Activated CD8-positive, alpha-beta T cell treated with anti-CD3 and anti-CD28 coated beads for 36 hours (primary cell): Measurements from ENCODE around the gene RSAD2. TPM values are rescaled to one million over a fixed set of nuclear protein-coding genes. Genes with fewer than 3 reads are reported as not detected.

Source experiments
- ATAC-seq: fragments of 200-7000 bp; cut with Tn5 transposase; one replicate; pipeline ENCODE4 v1.10.0; 2021; ENCODE audit warnings: mild to moderate bottlenecking, moderate library complexity
- CTCF ChIA-PET: fragments of 350-600 bp; sonication (Branson Sonifier 250); formaldehyde crosslinking; loops from one replicate; lab custom pipeline; 2021; ENCODE audit warnings: antibody characterized with exemption; lab: Charles Lee
- POLR2A ChIA-PET: fragments of 350-600 bp; sonication (Branson Sonifier 250); formaldehyde crosslinking; loops from one replicate; lab custom pipeline; 2021; ENCODE audit warnings: antibody characterized with exemption; lab: Charles Lee
- DNase-seq: peaks from one replicate; pipeline ENCODE4 v3.0.0-alpha.2; 2020
- H3K27ac Mint-ChIP-seq: one replicate; pipeline ENCODE4 v1.8.0; 2021; ENCODE audit warnings: mild to moderate bottlenecking, mixed read lengths
- H3K27me3 Mint-ChIP-seq: one replicate; pipeline ENCODE4 v1.8.0; 2021; ENCODE audit warnings: mixed read lengths
- H3K36me3 Mint-ChIP-seq: one replicate; pipeline ENCODE4 v1.8.0; 2021; ENCODE audit warnings: low read depth, mixed read lengths
- H3K4me1 Mint-ChIP-seq: one replicate; pipeline ENCODE4 v1.8.0; 2021; ENCODE audit warnings: low read depth, mixed read lengths
- H3K4me3 Mint-ChIP-seq: one replicate; pipeline ENCODE4 v1.8.0; 2021; ENCODE audit warnings: mild to moderate bottlenecking, moderate library complexity, mixed read lengths
- H3K9me3 Mint-ChIP-seq: one replicate; pipeline ENCODE4 v1.8.0; 2021; ENCODE audit warnings: mixed read lengths
- intact Hi-C: fragments of 100-400 bp; cut with micrococcal nuclease; formaldehyde crosslinking; loops from one replicate; pipeline ENCODE4 v1.10.0; 2022
- total RNA-seq, 2 experiments: library from RNA; stranded (reverse); gene quantifications; one replicate each; pipeline ENCODE4 v1.2.3, GENCODE V29; 2021
- TF ChIP-seq, protein P1 (sequence below): fragments of 200-600 bp; IDR thresholded peaks from one replicate; pipeline ENCODE4 v1.8.0; 2022; ENCODE audit warnings: antibody characterized with exemption, mild to moderate bottlenecking

Gene RSAD2
- total RNA-seq, 2 experiments from 2014 or later = 2.8 to 3.7 TPM

DNA sequence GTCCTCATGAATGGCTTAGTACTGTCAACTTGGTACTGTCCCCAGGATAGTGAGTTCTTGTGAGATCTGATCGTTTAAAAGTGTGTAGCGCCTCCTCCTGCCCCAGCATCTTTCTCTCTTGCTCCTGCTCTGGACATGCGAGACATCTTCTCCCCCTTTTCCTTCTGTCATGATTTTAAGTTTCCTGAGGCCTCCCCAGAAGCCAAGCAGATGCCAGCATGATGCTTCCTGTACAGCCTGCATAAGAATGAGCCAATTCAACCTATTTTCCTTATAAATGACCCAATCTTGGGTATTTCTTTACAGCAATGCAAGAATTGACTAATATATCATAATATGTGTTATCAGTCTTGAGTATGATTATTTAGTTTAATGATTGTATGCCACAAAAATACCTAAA is 3.5 kb upstream of the RSAD2 start:
- no peaks in the 10 kb centered on the region for H3K27me3 Mint-ChIP-seq
- H3K9me3 Mint-ChIP-seq = peaks cover 4% of the 10 kb centered on the region
- no peak overlapping the region for H3K4me3 Mint-ChIP-seq
- TF ChIP-seq, protein P1, sequence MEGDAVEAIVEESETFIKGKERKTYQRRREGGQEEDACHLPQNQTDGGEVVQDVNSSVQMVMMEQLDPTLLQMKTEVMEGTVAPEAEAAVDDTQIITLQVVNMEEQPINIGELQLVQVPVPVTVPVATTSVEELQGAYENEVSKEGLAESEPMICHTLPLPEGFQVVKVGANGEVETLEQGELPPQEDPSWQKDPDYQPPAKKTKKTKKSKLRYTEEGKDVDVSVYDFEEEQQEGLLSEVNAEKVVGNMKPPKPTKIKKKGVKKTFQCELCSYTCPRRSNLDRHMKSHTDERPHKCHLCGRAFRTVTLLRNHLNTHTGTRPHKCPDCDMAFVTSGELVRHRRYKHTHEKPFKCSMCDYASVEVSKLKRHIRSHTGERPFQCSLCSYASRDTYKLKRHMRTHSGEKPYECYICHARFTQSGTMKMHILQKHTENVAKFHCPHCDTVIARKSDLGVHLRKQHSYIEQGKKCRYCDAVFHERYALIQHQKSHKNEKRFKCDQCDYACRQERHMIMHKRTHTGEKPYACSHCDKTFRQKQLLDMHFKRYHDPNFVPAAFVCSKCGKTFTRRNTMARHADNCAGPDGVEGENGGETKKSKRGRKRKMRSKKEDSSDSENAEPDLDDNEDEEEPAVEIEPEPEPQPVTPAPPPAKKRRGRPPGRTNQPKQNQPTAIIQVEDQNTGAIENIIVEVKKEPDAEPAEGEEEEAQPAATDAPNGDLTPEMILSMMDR = no peak
- ATAC-seq (no peak), DNase-seq (no peak)
- ChIA-PET CTCF (interaction anchor here (1.8 to 7.1 kb wide), 2 partner anchors 7 to 11 kb away, joined by 5 to 69 read pairs; partner anchors contain the start of gene CMPK2), POLR2A (no interaction called here)
- H3K36me3 Mint-ChIP-seq = peaks cover 6% of the 10 kb centered on the region
- intact Hi-C loops = no loop called here
- peaks cover 54% of the 10 kb centered on the region for H3K4me1 Mint-ChIP-seq
- no peak overlapping the region for H3K27ac Mint-ChIP-seq

DNA sequence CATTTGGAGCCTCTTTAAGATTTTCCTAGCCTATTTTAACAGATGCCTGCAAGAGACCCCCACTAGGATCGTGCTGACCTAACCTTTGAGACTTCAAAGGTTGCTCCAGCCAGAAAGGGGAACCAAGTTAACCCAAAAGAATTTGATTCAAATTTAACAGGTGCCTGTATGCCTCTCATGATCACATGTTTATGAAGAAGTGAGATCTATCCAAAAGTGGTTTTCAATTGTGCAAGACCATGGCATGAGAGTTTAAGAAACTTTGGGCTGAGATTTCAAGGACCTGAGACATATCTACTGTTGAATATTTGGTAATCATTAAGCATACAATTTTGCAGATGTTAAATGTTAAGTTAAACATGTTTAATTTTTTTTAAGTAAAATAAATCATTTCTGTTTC is 1.3 kb upstream of the RSAD2 start:
- TF ChIP-seq, protein P1 = no peak
- peaks cover 71% of the 10 kb centered on the region for H3K4me1 Mint-ChIP-seq
- DNase-seq (no peak), ATAC-seq (no peak)
- CTCF ChIA-PET = interaction anchor here (1.3 to 7.1 kb wide), 5 partner anchors 9 to 40 kb away, joined by 3 to 69 read pairs (median 5); partner anchors contain the start of gene CMPK2
- H3K27ac Mint-ChIP-seq = no peak overlapping the region
- H3K36me3 Mint-ChIP-seq = peaks cover 4% of the 10 kb centered on the region
- H3K9me3 Mint-ChIP-seq = peaks cover 4% of the 10 kb centered on the region
- H3K27me3 Mint-ChIP-seq = no peaks in the 10 kb centered on the region
- intact Hi-C loops = no loop called here
- POLR2A ChIA-PET = interaction anchor here (1.6 to 6.8 kb wide), 2 partner anchors 9 to 37 kb away, joined by 10 to 48 read pairs; partner anchors contain the start of gene CMPK2
- no peak overlapping the region for H3K4me3 Mint-ChIP-seq

DNA sequence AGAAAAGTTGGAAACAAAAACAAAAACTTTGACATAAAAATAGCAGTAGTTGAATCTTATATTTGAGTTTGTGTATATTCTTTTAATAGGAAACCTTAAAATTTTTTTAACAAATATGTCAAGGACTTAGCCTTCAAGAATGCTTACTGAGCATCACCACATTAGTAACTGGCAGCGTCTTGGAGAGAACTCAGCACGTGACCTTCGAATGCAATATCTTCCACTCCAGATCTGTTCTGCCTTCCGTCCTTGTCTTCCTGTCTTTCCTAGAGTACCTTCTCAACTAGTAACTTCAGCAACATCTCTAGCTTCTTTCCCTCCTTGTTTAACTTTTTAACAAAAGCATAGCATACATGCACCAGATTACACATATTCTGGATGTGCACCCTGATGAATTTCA is 972 bp downstream of the RSAD2 start:
- Mint-ChIP-seq H3K27me3 (no peaks in the 10 kb centered on the region), H3K36me3 (peaks cover 4% of the 10 kb centered on the region), H3K27ac (no peak overlapping the region), H3K9me3 (peaks cover 4% of the 10 kb centered on the region), H3K4me1 (peaks cover 59% of the 10 kb centered on the region), H3K4me3 (peak overlapping the region; percentile 26)
- POLR2A ChIA-PET = interaction anchor here (2.5 to 6.8 kb wide), 2 partner anchors 11 to 31 kb away, joined by 9 to 48 read pairs; partner anchors contain the start of gene CMPK2
- TF ChIP-seq, protein P1 = no peak
- CTCF ChIA-PET = interaction anchor here (1.1 to 7.1 kb wide), 9 partner anchors 12 to 166 kb away, joined by 3 to 69 read pairs (median 5); partner anchors contain the start of genes CMPK2 and RNF144A
- ATAC-seq (no peak), DNase-seq (no peak)
- intact Hi-C loops = no loop called here

DNA sequence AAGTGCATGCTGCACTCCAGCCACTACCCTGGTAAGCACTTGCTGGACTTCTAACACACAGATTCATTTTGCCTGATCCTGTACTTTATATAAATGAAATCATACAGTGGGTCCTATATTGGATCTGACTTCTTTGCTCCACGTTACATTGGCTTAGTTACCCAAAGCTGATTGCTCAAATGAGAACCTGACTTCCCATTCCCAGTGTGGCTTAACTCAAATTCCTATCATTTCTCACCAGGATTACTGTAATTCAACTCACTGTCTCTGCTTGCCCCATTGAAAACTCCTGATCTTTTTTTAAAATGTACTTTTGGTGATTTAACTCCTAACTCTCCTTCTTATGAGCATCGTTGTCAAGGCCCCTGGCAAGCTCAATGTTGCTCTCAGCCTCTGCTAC is 1.4 kb downstream of the RSAD2 start:
- H3K27me3 Mint-ChIP-seq = no peaks in the 10 kb centered on the region
- TF ChIP-seq, protein P1 = no peak
- H3K36me3 Mint-ChIP-seq = peaks cover 1% of the 10 kb centered on the region
- POLR2A ChIA-PET = interaction anchor here (2.5 to 6.8 kb wide), 2 partner anchors 12 to 30 kb away, joined by 9 to 48 read pairs; partner anchors contain the start of gene CMPK2
- peak overlapping the region; percentile 26 for H3K4me3 Mint-ChIP-seq
- intact Hi-C loops = no loop called here
- CTCF ChIA-PET = interaction anchor here (1.1 to 7.1 kb wide), 8 partner anchors 12 to 165 kb away, joined by 3 to 69 read pairs (median 6); partner anchors contain the start of gene CMPK2
- DNase-seq (no peak), ATAC-seq (no peak)
- H3K9me3 Mint-ChIP-seq = peaks cover 1% of the 10 kb centered on the region
- no peak overlapping the region for H3K27ac Mint-ChIP-seq
- H3K4me1 Mint-ChIP-seq = peaks cover 59% of the 10 kb centered on the region

DNA sequence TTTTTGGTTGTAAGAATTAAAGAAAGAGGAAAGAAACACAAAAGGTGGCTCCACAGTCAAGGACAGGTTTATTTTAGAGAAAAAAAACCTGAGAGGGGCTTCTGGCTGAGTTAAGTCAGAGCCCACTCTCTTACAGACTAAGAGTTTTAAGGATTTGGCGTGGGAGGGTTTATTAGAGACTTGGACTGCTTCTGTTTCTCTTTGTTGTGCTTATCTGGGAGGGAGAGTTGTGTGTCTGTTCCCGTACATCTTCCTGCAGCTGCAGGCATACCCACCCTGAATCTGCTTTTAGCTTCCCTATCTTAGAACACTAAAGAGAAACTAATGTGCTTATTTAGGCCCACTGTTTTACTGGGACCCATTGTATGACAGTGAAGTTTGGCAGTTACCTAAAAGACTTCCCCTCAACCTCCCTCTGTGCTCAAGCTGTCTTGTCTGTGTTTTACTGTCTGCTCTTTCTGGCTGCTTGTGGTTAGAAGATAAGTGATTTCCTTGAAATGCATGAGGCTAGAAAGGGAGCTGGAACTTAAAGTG is 2.7 kb downstream of the RSAD2 start:
- Mint-ChIP-seq H3K4me1 (peaks cover 52% of the 10 kb centered on the region), H3K27me3 (no peaks in the 10 kb centered on the region), H3K9me3 (no peaks in the 10 kb centered on the region), H3K27ac (peak overlapping the region; percentile 84), H3K4me3 (peak overlapping the region; percentile 51), H3K36me3 (no peaks in the 10 kb centered on the region)
- ChIA-PET CTCF (interaction anchor here (0.7 to 7.1 kb wide), 8 partner anchors 8 to 164 kb away, joined by 3 to 69 read pairs (median 4); partner anchors contain the start of gene CMPK2), POLR2A (interaction anchor here (1.0 to 6.8 kb wide), 5 partner anchors 13 to 181 kb away, joined by 3 to 48 read pairs (median 3); partner anchors contain the start of gene CMPK2)
- DNase-seq (no peak), ATAC-seq (peak; percentile 43)
- TF ChIP-seq, protein P1 = no peak
- intact Hi-C loops = no loop called here
